ENCODE measurements around the gene POMC. TPM values are rescaled to one million over a fixed set of nuclear protein-coding genes. Genes with fewer than 3 reads are reported as not detected.
"Not testable (repeated sequence)": the region's sequence is repeated elsewhere in the genome, so short reads cannot be mapped to it uniquely, and the experiment has no call there.

POMC gene
- total RNA-seq, 1 donor from 2014 or later, result 0.29 TPM

- no peak overlapping the region for H3K4me3 Mint-ChIP-seq (ENCODE audit: unreplicated experiment)
These were observed 36.1 kb downstream of the POMC start for GRCh38 chr2:25132299-25132635.

DNA sequence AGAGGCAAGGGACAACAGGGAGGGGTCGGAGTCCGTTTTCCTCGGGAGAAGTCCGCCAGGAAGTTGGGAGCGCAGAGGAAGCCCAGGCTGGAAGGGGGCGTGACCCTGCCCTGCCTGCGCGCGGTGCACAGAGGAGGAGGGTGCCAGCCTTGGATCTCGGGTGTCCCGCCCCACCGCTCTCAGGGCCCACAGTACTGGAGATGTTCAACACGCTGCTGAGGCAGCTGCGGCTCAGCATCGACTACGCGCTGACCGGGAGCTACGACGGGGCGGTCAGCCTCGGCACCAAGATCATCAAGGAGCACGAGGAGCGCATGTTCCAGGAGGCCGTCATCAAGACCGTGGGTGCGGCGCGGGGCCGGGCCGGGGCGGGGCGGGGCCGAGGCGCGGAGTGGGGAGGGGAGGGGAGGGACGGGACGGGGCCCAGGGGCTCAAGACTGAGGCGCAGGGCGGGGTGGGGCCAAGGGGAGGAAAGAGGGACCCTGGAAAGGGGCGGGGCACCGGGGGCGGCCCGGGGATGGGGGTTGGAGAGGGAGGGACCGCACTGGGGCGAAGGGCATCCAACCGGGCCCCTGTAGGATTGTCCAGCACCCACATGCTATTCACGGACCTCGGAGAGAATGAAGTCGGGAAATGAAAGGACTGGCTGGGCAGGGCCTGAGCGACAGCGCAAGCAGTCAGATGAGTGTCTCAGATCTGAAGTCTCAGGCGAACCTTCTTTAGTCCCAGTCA lies 36.6 kb downstream of the POMC start:
- TF ChIP-seq CTCF (IDR thresholded peaks at IDR 0.05; ENCODE audit: partially characterized antibody, unreplicated experiment), result no peak
- Mint-ChIP-seq H3K36me3 (ENCODE audit: unreplicated experiment) (peaks cover 12% of the 10 kb centered on the region), H3K27me3 (ENCODE audit: unreplicated experiment) (peaks cover 10% of the 10 kb centered on the region), H3K9me3 (ENCODE audit: unreplicated experiment) (peaks cover 1% of the 10 kb centered on the region), H3K4me3 (ENCODE audit: unreplicated experiment) (peak overlapping the region; percentile 46), H3K4me1 (ENCODE audit: low read depth, unreplicated experiment) (peaks cover 5% of the 10 kb centered on the region), H3K27ac (ENCODE audit: unreplicated experiment) (no peak overlapping the region)
- DNase-seq, result peak; percentile 23

More at GRCh38 chr2:25132299-25132635, 36.1 kb downstream of the POMC start:
- Mint-ChIP-seq H3K4me1 (ENCODE audit: low read depth, unreplicated experiment) (peaks cover 5% of the 10 kb centered on the region), H3K9me3 (ENCODE audit: unreplicated experiment) (peaks cover 1% of the 10 kb centered on the region), H3K27ac (ENCODE audit: unreplicated experiment) (no peak overlapping the region), H3K27me3 (ENCODE audit: unreplicated experiment) (peaks cover 11% of the 10 kb centered on the region), H3K36me3 (ENCODE audit: unreplicated experiment) (peaks cover 12% of the 10 kb centered on the region)
- no peak for TF ChIP-seq CTCF (IDR thresholded peaks at IDR 0.05; ENCODE audit: partially characterized antibody, unreplicated experiment)
- no peak for DNase-seq

DNA sequence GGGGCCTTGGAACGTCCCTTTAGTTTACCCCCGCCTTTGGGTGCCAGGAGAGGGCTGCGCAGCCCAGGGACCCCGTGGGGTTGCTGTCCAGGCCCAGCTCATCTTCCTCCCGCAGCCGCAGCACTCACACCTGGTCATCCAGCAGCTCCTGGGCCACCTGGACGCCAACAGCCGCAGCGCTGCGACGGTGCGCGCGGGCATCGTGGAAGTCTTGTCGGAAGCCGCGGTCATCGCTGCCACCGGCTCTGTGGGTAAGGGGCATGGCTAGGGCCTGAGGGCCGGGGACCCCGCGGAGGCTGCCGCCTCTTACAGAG lies 37.2 kb downstream of the POMC start:
- H3K4me3 Mint-ChIP-seq (ENCODE audit: unreplicated experiment), result peak overlapping the region; percentile 46
- H3K36me3 Mint-ChIP-seq (ENCODE audit: unreplicated experiment), result peaks cover 12% of the 10 kb centered on the region

GRCh38 chr2:25129901-25130520 lies 38.4 kb downstream of the POMC start:
- H3K4me1 Mint-ChIP-seq (ENCODE audit: low read depth, unreplicated experiment), result peaks cover 5% of the 10 kb centered on the region
- no peak for TF ChIP-seq CTCF (IDR thresholded peaks at IDR 0.05; ENCODE audit: partially characterized antibody, unreplicated experiment)
- H3K9me3 Mint-ChIP-seq (ENCODE audit: unreplicated experiment), result no peaks in the 10 kb centered on the region
- peaks cover 8% of the 10 kb centered on the region for H3K27me3 Mint-ChIP-seq (ENCODE audit: unreplicated experiment)
- no peak overlapping the region for H3K4me3 Mint-ChIP-seq (ENCODE audit: unreplicated experiment)
- H3K27ac Mint-ChIP-seq (ENCODE audit: unreplicated experiment), result no peak overlapping the region
- H3K36me3 Mint-ChIP-seq (ENCODE audit: unreplicated experiment), result peaks cover 5% of the 10 kb centered on the region
- DNase-seq, result no peak

More for the DNA sequence above, 37.2 kb downstream of the POMC start:
- no peak for TF ChIP-seq CTCF (IDR thresholded peaks at IDR 0.05; ENCODE audit: partially characterized antibody, unreplicated experiment)
- Mint-ChIP-seq H3K27ac (ENCODE audit: unreplicated experiment) (no peak overlapping the region), H3K4me1 (ENCODE audit: low read depth, unreplicated experiment) (peaks cover 5% of the 10 kb centered on the region), H3K27me3 (ENCODE audit: unreplicated experiment) (peaks cover 10% of the 10 kb centered on the region), H3K9me3 (ENCODE audit: unreplicated experiment) (peaks cover 1% of the 10 kb centered on the region)
- no peak for DNase-seq

DNA sequence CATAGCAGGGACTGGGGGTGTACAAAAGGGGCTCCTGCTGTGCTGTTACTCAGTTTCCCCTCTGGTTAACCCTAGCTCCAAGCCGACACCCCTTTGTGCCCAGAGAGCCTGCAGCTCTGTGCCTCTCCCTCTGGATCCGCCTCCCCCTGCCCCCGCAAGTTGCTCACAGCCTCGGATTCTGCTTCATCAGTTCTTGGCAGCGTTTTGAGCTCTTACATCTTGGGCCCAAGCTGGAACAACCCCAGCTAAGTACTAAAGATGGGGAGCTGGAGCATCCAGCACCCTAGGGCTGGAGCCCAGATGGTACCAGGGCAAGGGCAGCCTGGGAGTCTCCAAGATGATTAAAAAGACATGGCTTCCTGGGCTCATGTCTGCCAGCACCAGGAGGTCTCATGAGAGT lies 40.7 kb downstream of the POMC start:
- peaks cover 2% of the 10 kb centered on the region for H3K36me3 Mint-ChIP-seq (ENCODE audit: unreplicated experiment)
- H3K9me3 Mint-ChIP-seq (ENCODE audit: unreplicated experiment), result peaks cover 1% of the 10 kb centered on the region
- H3K4me3 Mint-ChIP-seq (ENCODE audit: unreplicated experiment), result no peak overlapping the region
- TF ChIP-seq CTCF (IDR thresholded peaks at IDR 0.05; ENCODE audit: partially characterized antibody, unreplicated experiment), result no peak
- H3K27ac Mint-ChIP-seq (ENCODE audit: unreplicated experiment), result no peak overlapping the region
- H3K4me1 Mint-ChIP-seq (ENCODE audit: low read depth, unreplicated experiment), result peaks cover 5% of the 10 kb centered on the region
- peaks cover 7% of the 10 kb centered on the region for H3K27me3 Mint-ChIP-seq (ENCODE audit: unreplicated experiment)
- no peak for DNase-seq

- DNase-seq; H3K36me3 Mint-ChIP-seq (ENCODE audit: unreplicated experiment); H3K9me3 Mint-ChIP-seq (ENCODE audit: unreplicated experiment); H3K4me3 Mint-ChIP-seq (ENCODE audit: unreplicated experiment); H3K4me1 Mint-ChIP-seq (ENCODE audit: low read depth, unreplicated experiment); H3K27ac Mint-ChIP-seq (ENCODE audit: unreplicated experiment): not testable (repeated sequence)
- peaks cover 10% of the 10 kb centered on the region for H3K27me3 Mint-ChIP-seq (ENCODE audit: unreplicated experiment)
These were observed 41.3 kb downstream of the POMC start for GRCh38 chr2:25127071-25127470.
